ENCODE data around the gene HOMER1.

DNA sequence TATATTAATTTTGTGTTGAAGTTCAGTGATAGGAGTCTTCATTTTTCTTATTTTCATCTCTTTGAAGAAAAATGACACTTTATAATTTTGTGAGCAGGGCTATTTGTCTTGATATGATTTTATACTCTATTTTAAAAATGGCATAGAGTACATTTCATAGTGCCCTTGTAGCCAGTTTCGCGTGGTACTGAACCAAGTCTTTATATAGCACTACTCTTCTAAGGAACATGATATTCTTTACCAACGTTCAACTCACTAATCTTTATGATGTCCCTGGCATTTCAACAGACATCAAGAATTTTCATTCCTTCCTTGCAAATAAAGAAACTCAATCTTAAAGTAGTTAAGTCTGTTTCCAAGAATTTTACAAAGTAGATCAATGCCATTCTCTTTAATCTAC lies 41.5 kb upstream of the HOMER1 start:
- TF ChIP-seq, protein P1, sequence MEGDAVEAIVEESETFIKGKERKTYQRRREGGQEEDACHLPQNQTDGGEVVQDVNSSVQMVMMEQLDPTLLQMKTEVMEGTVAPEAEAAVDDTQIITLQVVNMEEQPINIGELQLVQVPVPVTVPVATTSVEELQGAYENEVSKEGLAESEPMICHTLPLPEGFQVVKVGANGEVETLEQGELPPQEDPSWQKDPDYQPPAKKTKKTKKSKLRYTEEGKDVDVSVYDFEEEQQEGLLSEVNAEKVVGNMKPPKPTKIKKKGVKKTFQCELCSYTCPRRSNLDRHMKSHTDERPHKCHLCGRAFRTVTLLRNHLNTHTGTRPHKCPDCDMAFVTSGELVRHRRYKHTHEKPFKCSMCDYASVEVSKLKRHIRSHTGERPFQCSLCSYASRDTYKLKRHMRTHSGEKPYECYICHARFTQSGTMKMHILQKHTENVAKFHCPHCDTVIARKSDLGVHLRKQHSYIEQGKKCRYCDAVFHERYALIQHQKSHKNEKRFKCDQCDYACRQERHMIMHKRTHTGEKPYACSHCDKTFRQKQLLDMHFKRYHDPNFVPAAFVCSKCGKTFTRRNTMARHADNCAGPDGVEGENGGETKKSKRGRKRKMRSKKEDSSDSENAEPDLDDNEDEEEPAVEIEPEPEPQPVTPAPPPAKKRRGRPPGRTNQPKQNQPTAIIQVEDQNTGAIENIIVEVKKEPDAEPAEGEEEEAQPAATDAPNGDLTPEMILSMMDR (IDR thresholded peaks at IDR 0.05; ENCODE audit: insufficient read depth, low read length, poor library complexity, severe bottlenecking), result no peak
- no peak for TF ChIP-seq EZH2phosphoT487 (conservative IDR thresholded peaks at IDR 0.05; ENCODE audit: low read length)

Measured in SU-DHL-6 (cell line).